Gastrocnemius medialis (tissue), 4 donors: ENCODE results near the gene SLC9A6.

Source experiments
- CTCF ChIP-seq, 5 experiments: fragments of 450-650 bp in 3 of 5; fragments of 200-600 bp in 2 of 5; sonication (generic) in 2 of 5; IDR thresholded peaks in 4 of 5; conservative IDR thresholded peaks in 1 of 5; 1 replicate in 4 of 5; 2 replicates in 1 of 5; pipeline ENCODE4 v1.5.1; 2016 to 2019; ENCODE audit warnings: antibody characterized with exemption in 5 of 5, mild to moderate bottlenecking in 3 of 5, moderate library complexity in 3 of 5
- POLR2A ChIP-seq, 2 donors: fragments of 450-650 bp; IDR thresholded peaks; one replicate each; pipeline ENCODE4 v1.6.1; 2017; ENCODE audit warnings: antibody characterized with exemption in 2 of 2, mild to moderate bottlenecking in 2 of 2, moderate library complexity in 2 of 2

GRCh38 chrX:136055651-136056221 is 70.5 kb downstream of the SLC9A6 start:
- TF ChIP-seq CTCF (IDR thresholded peaks at IDR 0.05 in 4 of 5, conservative IDR thresholded peaks at IDR 0.05 in 1 of 5) (no peak), POLR2A (IDR thresholded peaks at IDR 0.05) (peak in 1 of 2 donors; percentile 45)
